ENCODE measurements around the gene ARSB.

The ARSB gene

DNA sequence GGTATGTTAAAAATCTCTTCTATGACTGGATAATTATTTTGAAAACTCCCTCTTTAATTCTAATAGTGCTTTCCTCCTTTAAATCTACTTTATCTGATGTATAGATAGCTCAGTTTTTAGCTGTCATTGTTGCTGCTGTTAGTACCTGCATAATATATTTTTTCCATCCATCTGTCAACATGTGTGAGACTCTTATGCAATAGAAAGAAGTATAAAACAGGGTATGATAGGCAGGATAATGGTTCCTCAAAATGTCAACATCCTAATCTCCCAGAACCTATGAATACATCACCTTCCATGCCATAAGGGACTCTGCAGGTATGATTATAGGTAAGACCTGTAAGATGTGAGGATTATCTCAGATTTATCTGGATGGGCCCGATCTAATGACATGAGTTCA is 199.7 kb downstream of the ARSB start:
- TF ChIP-seq, protein P1, sequence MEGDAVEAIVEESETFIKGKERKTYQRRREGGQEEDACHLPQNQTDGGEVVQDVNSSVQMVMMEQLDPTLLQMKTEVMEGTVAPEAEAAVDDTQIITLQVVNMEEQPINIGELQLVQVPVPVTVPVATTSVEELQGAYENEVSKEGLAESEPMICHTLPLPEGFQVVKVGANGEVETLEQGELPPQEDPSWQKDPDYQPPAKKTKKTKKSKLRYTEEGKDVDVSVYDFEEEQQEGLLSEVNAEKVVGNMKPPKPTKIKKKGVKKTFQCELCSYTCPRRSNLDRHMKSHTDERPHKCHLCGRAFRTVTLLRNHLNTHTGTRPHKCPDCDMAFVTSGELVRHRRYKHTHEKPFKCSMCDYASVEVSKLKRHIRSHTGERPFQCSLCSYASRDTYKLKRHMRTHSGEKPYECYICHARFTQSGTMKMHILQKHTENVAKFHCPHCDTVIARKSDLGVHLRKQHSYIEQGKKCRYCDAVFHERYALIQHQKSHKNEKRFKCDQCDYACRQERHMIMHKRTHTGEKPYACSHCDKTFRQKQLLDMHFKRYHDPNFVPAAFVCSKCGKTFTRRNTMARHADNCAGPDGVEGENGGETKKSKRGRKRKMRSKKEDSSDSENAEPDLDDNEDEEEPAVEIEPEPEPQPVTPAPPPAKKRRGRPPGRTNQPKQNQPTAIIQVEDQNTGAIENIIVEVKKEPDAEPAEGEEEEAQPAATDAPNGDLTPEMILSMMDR (IDR thresholded peaks at IDR 0.05; ENCODE audit: extremely low read depth, insufficient read depth, missing control alignments), result no peak
- in situ Hi-C loops (cut with MboI; ENCODE audit: low pct_unique_long_range_greater_than_20kb, low sequenced_read_pairs, unreplicated experiment), result no loop called here

GRCh38 chr5:78783434-78784130 is 201.5 kb downstream of the ARSB start:
- TF ChIP-seq, protein P1 (IDR thresholded peaks at IDR 0.05; ENCODE audit: extremely low read depth, insufficient read depth, missing control alignments), result no peak
- DNase-seq (ENCODE audit: low spot score), result no peak
- in situ Hi-C loops (cut with MboI; ENCODE audit: low pct_unique_long_range_greater_than_20kb, low sequenced_read_pairs, unreplicated experiment), result no loop called here

More for the DNA sequence above, 199.7 kb downstream of the ARSB start:
- no peak for DNase-seq (ENCODE audit: low spot score)

DNA sequence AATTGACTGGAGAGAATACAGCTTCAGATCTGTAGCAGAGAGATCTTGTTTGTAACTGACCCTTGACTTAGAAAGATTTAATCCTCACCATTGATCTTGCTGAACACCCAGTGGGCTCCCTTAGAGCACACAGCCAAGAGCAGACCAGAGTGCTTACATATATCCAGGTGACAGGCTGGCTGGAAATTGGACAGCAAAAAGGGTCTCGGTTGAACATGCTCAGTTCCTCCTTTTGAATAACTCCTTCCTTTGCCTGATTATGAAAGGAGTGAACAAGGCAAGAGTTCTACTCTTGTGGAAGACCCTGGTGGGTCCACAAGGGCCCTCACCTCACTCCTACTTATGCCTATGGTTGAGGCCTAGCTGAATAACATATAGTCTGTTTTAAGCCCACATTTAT is 202.4 kb downstream of the ARSB start:
- TF ChIP-seq, protein P1 (IDR thresholded peaks at IDR 0.05; ENCODE audit: extremely low read depth, insufficient read depth, missing control alignments), result no peak
- in situ Hi-C loops (cut with MboI; ENCODE audit: low pct_unique_long_range_greater_than_20kb, low sequenced_read_pairs, unreplicated experiment), result no loop called here
- DNase-seq (ENCODE audit: low spot score), result no peak

DNA sequence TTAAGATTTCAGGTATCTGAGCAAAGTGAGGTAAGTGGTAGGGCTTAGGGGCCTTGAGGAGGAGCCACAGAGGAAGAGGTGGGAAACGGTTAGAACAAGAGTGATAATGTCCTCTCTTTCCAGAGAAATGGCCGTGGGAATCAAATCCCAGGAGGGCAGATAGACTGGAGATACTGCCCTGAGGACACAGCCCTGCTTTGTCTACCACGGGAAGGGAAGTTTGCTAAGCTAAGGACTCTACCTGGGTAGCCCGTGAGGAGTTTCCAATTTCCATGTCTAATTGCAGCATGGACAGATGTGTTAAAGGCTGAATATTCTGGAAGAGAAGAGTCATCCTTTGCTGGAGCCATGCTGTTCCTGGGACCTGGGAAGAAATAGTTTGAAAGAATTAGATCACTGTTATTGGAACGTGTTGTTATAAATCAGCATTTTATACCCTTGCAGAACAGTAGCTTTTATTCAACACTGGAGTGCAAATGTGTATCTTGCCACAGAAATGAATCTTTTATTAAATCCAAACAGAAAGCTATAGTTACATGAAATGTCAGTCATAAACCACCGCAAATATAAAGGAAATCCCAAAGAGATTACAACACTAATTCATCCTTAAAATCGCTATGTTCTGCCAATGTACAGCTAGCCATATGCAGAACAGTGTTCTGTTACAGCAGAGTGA is 203.4 kb downstream of the ARSB start:
- in situ Hi-C loops (cut with MboI; ENCODE audit: low pct_unique_long_range_greater_than_20kb, low sequenced_read_pairs, unreplicated experiment), result no loop called here
- DNase-seq (ENCODE audit: low spot score), result no peak
- TF ChIP-seq, protein P1 (IDR thresholded peaks at IDR 0.05; ENCODE audit: extremely low read depth, insufficient read depth, missing control alignments), result no peak

DNA sequence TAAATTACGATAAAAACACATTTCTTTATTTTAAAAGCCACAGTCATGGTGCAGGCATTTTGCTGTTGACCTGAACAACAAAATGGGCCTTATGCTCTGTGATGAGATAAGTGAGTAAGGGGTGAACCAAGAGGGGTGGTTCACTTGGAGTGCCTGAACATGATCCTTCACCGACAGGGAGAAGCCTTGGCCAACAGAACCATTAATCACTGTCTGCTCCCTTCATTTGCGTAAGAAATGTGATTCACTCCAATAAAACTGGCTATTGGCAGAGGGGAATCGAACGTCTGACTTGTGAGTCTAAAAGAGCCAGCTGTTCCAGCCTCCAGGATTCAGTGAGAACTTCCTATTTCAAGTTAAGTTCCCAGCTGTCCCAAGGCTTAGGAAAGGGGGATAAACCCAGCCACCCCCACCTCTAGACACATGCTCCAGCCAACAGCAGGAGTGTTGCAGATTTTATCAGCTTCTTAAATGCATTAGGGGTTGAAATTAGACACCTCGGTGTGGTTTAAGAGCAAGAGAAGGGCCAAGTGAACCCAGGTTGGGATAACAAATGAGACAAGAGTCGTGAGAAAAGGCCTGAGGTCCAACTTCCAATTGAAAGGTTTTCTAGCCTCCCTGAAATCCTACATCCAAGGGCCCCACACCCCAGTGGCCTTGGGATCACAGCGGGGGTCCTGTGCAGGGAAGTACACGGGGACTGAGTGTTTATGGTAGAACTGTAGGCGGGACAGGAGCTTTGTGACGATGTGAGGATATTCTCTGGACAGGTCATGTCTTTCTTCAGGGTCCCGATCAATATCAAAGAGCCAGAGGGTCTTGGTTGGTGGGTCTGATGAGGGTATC is 205.1 kb downstream of the ARSB start:
- no peak for DNase-seq (ENCODE audit: low spot score)

DNA sequence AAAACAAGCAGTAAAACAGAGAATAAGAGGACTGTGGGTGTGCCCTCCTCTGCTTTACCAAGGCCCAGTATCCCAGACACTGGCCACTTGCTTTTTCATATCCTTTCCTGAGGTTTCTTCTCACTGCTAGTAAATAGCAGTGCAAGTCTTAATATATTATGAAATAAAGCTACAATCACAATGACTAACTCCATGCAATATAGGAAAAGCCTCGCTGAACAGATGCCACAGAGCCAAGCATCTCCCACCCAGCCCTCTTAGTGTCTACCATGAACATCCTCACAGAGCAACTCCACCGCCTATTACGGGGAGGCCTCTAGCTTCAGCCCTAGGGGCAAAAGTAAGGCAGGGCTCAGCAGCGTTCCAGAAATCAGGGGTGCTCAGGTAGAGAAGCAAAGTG is 205.8 kb downstream of the ARSB start:
- TF ChIP-seq, protein P1 (IDR thresholded peaks at IDR 0.05; ENCODE audit: extremely low read depth, insufficient read depth, missing control alignments), result no peak
- DNase-seq (ENCODE audit: low spot score), result no peak
- in situ Hi-C loops (cut with MboI; ENCODE audit: low pct_unique_long_range_greater_than_20kb, low sequenced_read_pairs, unreplicated experiment), result no loop called here

More for the DNA sequence above, 205.1 kb downstream of the ARSB start:
- in situ Hi-C loops (cut with MboI; ENCODE audit: low pct_unique_long_range_greater_than_20kb, low sequenced_read_pairs, unreplicated experiment), result no loop called here
- TF ChIP-seq, protein P1 (IDR thresholded peaks at IDR 0.05; ENCODE audit: extremely low read depth, insufficient read depth, missing control alignments), result no peak
